ENCODE measurements around the gene ARIH2. TPM values are rescaled to one million over a fixed set of nuclear protein-coding genes. Genes with fewer than 3 reads are reported as not detected.

The ARIH2 gene
- total and polyA plus RNA-seq, 2 experiments from 2014 or later: 76.4 to 118 TPM

- TF ChIP-seq ZNF462 (CRISPR knock-in tag; IDR thresholded peaks at IDR 0.05): no peak
Observed at GRCh38 chr3:49035281-49035680, 116.6 kb downstream of the ARIH2 start (continued).

MicroRNA genes within 50 kb of the gene (microRNA counts, 767-probe panel; counts per million panel counts)
- 12,234 counts per million, percentile 85 among the panel's probes with 10 or more counts for microRNA hsa-miR-191-5p
- not detected for microRNA hsa-miR-425-5p

Small RNA genes lying within 50 kb of the gene (microRNA-seq; reads per million reads assigned to microRNA genes)
- 1,978 reads per million, percentile 94 among the genes with 10 or more reads in this experiment for gene MIR191
- gene MIR425: 895 reads per million, percentile 91 among the genes with 10 or more reads in this experiment

Small RNA genes lying within 50 kb of the gene (small RNA-seq; reads per million reads assigned to genes)
- gene MIR191 (ENCODE audit: low replicate concordance) (1,752 reads per million, percentile 100 among the genes with 10 or more reads in this experiment), gene MIR425 (ENCODE audit: low replicate concordance) (19.6 reads per million, percentile 98 among the genes with 10 or more reads in this experiment)

Other genes with a start within 250 kb of the ARIH2 start
- gene NCKIPSD, start 232.9 kb upstream of the ARIH2 start, total RNA-seq (2014; rRNA removed; shearing (Covaris generic)): 43.1 and 45.1 TPM in 2 replicates
- gene NCKIPSD, start 232.9 kb upstream of the ARIH2 start, polyA plus RNA-seq (2016; fragmentation: Nextera tagmentation; extraction: Ambion mirVana): 14.8 and 15.1 TPM in 2 replicates
- gene IP6K2, start 201.6 kb upstream of the ARIH2 start, total RNA-seq (2014; rRNA removed; shearing (Covaris generic)): 94.1 and 97.0 TPM in 2 replicates
- gene IP6K2, start 201.6 kb upstream of the ARIH2 start, polyA plus RNA-seq (2016; fragmentation: Nextera tagmentation; extraction: Ambion mirVana): 85.3 and 97.4 TPM in 2 replicates
- gene PRKAR2A, start 71.0 kb upstream of the ARIH2 start, total RNA-seq (2014; rRNA removed; shearing (Covaris generic)): 25.8 and 30.2 TPM in 2 replicates
- 13.5 and 14.5 TPM in 2 replicates for gene PRKAR2A, start 71.0 kb upstream of the ARIH2 start, polyA plus RNA-seq (2016; fragmentation: Nextera tagmentation; extraction: Ambion mirVana)
- gene SLC25A20, start 20.0 kb upstream of the ARIH2 start, total RNA-seq (2014; rRNA removed; shearing (Covaris generic)): 4.3 and 4.4 TPM in 2 replicates
- 3.0 TPM in 2 replicates for gene SLC25A20, start 20.0 kb upstream of the ARIH2 start, polyA plus RNA-seq (2016; fragmentation: Nextera tagmentation; extraction: Ambion mirVana)
- gene P4HTM, start 71.4 kb downstream of the ARIH2 start, total RNA-seq (2014; rRNA removed; shearing (Covaris generic)): 22.1 and 28.7 TPM in 2 replicates
- gene P4HTM, start 71.4 kb downstream of the ARIH2 start, polyA plus RNA-seq (2016; fragmentation: Nextera tagmentation; extraction: Ambion mirVana): 15.9 and 17.9 TPM in 2 replicates
- 151 and 156 TPM in 2 replicates for gene WDR6, start 88.5 kb downstream of the ARIH2 start, total RNA-seq (2014; rRNA removed; shearing (Covaris generic))
- 76.5 and 83.7 TPM in 2 replicates for gene WDR6, start 88.5 kb downstream of the ARIH2 start, polyA plus RNA-seq (2016; fragmentation: Nextera tagmentation; extraction: Ambion mirVana)
- gene DALRD3, start 99.7 kb downstream of the ARIH2 start, total RNA-seq (2014; rRNA removed; shearing (Covaris generic)): 38.0 and 57.7 TPM in 2 replicates
- 31.0 and 31.3 TPM in 2 replicates for gene DALRD3, start 99.7 kb downstream of the ARIH2 start, polyA plus RNA-seq (2016; fragmentation: Nextera tagmentation; extraction: Ambion mirVana)
- gene NDUFAF3, start 103.3 kb downstream of the ARIH2 start, total RNA-seq (2014; rRNA removed; shearing (Covaris generic)): 32.3 and 49.9 TPM in 2 replicates
- gene NDUFAF3, start 103.3 kb downstream of the ARIH2 start, polyA plus RNA-seq (2016; fragmentation: Nextera tagmentation; extraction: Ambion mirVana): 118 and 122 TPM in 2 replicates
- 297 and 314 TPM in 2 replicates for gene IMPDH2, start 110.6 kb downstream of the ARIH2 start, total RNA-seq (2014; rRNA removed; shearing (Covaris generic))
- 198 and 216 TPM in 2 replicates for gene IMPDH2, start 110.6 kb downstream of the ARIH2 start, polyA plus RNA-seq (2016; fragmentation: Nextera tagmentation; extraction: Ambion mirVana)
- gene QRICH1, start 175.2 kb downstream of the ARIH2 start, total RNA-seq (2014; rRNA removed; shearing (Covaris generic)): 114 and 149 TPM in 2 replicates
- 66.9 and 71.2 TPM in 2 replicates for gene QRICH1, start 175.2 kb downstream of the ARIH2 start, polyA plus RNA-seq (2016; fragmentation: Nextera tagmentation; extraction: Ambion mirVana)
- gene QARS1, start 185.9 kb downstream of the ARIH2 start, total RNA-seq (2014; rRNA removed; shearing (Covaris generic)): 301 and 373 TPM in 2 replicates
- gene QARS1, start 185.9 kb downstream of the ARIH2 start, polyA plus RNA-seq (2016; fragmentation: Nextera tagmentation; extraction: Ambion mirVana): 173 and 189 TPM in 2 replicates
- gene USP19, start 202.0 kb downstream of the ARIH2 start, total RNA-seq (2014; rRNA removed; shearing (Covaris generic)): 56.9 and 62.0 TPM in 2 replicates
- 13.2 and 14.0 TPM in 2 replicates for gene USP19, start 202.0 kb downstream of the ARIH2 start, polyA plus RNA-seq (2016; fragmentation: Nextera tagmentation; extraction: Ambion mirVana)
- 106 and 154 TPM in 2 replicates for gene LAMB2, start 214.2 kb downstream of the ARIH2 start, total RNA-seq (2014; rRNA removed; shearing (Covaris generic))
- 71.0 and 71.3 TPM in 2 replicates for gene LAMB2, start 214.2 kb downstream of the ARIH2 start, polyA plus RNA-seq (2016; fragmentation: Nextera tagmentation; extraction: Ambion mirVana)
- 37.4 and 44.2 TPM in 2 replicates for gene CCDC71, start 247.5 kb downstream of the ARIH2 start, total RNA-seq (2014; rRNA removed; shearing (Covaris generic))
- gene CCDC71, start 247.5 kb downstream of the ARIH2 start, polyA plus RNA-seq (2016; fragmentation: Nextera tagmentation; extraction: Ambion mirVana): 1.9 and 2.6 TPM in 2 replicates